ENCODE measurements around the gene UBE4B.
"Not testable (repeated sequence)": the region's sequence is repeated elsewhere in the genome, so short reads cannot be mapped to it uniquely, and the experiment has no call there.

UBE4B gene

DNA sequence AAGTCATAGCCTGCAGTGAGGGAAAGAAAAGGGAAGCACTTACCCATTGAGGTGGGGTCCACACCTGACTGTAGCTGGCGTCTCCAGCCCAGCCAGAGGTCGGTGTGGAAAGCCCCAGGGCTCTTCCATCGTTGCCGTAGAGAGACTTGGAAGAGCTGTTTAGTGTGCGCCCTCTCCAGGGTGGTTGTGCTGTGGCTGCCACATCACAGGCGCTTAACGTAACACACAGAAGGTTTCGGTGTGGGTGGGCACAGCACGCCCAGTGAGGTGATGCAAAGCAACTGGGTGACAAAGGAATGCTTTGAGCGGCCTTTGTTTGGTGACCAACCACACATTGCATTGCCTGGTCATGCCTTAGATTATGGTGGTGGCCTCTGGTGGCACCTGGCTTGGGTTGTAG lies 140.8 kb downstream of the UBE4B start:
- DNase-seq (peak; percentile 20), ATAC-seq (peak; percentile 15)

DNA sequence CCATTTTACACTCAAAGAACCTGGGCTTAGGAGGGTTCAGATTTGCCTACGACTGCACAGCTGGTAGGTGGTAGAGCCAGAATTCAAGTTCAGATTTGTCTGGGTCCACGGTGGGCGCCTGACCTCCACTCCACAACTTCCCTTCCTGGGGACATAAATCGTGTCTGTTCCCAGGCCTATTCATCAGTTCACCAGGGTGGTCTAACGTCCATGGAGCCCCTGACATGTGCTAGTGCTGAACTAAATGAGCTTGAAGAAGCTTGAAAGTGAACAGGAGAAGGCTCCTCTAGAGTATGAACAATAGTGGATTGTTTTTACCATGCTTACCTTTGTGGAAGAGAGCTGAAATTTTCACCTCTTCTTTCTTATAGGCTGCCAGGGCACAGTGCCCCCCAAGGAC lies 145.1 kb downstream of the UBE4B start:
- ATAC-seq: no peak

DNA sequence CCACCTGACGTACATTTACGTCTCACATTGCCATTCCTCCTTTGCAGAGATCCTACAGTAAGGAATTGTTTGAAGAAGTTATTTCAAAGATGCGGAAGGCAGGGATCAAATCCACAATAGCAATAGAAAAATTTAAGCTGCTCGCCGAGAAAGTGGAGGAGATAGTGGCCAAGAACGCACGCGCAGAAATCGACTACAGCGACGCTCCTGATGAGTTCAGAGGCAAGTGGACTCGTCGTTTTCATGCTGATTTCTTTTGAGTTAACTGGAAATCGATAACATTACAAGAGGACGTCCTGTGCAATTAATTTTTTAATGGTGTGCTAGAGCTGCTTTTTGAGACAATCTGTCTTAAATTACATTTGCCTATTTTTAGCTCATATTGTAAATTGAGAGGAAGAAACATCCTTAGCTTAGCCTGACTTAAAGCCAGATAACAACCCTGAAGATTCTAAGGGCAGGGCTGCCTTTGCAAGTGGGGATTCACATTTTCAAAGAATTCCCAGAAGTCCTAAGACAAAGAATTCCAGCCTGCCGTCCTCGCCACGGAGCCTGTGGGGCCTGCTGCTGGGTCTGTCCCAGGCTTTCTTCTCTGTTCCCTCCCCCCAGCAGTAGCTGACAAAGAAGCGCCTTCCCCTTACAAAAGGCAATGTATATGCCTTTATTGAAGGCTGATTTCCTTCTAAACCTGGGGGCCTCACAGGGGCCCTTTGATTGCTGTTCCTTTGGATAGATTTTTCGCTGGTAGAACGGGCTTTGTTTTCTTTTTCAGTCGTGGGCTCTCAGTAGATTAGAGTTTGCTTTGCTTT lies 146.0 kb downstream of the UBE4B start:
- DNase-seq (no peak), ATAC-seq (no peak)

More for the DNA sequence above, 145.1 kb downstream of the UBE4B start:
- no peak for DNase-seq

DNA sequence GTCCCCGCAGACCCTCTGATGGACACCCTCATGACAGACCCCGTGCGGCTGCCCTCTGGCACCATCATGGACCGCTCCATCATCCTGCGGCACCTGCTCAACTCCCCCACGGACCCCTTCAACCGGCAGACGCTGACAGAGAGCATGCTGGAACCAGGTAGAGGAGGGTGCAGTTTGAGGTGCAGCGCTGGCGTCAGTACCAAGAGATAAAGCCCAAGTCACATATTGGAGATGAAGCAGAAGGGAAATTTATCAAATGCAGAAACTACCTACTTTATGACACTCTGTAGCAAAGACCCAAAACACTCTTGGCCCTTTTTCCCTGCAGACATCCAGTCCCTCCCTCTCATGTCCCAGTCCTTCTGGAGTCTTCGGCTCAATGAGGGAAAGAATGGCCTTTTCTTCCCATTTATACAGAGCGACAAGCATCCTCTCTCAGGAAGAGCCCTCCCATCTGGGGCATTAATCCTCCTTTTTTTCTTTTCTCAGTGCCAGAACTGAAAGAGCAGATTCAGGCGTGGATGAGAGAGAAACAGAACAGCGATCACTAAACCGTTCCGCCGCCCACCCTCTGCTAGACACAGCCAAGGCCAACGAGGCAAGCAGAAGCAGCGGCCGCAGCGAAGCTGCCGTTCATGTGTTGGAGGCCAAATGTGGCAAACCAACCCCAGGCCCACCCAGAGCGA lies 146.8 kb downstream of the UBE4B start:
- no peak for DNase-seq
- no peak for ATAC-seq

DNA sequence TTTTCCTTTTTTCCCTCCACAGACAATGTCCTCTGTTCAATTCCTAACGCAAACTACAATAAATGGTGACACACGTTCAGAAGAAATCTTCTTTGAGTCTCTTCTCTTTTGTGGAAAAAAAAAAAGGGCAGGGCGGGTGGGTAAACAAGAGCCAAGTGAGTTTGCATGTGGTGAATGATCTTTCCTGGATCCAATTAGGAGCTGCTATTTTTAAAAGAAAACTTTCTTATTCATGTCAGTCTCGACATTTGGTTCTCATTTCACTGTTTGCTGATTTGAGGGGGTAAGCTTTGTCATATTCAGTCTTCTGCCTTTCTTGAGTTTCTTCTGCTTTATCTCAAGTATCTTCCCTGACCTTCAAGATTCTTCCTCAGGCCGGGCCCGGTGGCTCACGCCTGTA lies 148.4 kb downstream of the UBE4B start:
- no peak for ATAC-seq
- no peak for DNase-seq

DNA sequence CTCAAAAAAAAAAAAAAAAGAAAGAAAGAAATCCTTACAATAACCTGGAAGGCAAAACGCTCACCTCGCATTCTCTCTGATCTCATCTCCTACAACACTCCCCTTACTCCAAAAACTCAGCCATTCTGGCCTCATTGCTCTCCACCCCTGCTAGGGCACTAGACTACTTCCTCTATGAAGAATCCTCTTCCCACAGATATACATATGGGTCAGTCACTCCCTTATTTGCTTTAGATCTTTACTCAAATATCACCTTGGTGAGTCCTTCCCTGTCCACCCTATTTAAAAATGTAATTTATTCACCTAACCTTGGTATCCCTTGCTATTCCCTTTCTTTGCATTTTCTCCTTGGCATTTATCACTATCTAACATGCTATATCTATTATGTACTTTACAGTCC lies 153.0 kb downstream of the UBE4B start:
- DNase-seq (no peak), ATAC-seq (no peak)

DNA sequence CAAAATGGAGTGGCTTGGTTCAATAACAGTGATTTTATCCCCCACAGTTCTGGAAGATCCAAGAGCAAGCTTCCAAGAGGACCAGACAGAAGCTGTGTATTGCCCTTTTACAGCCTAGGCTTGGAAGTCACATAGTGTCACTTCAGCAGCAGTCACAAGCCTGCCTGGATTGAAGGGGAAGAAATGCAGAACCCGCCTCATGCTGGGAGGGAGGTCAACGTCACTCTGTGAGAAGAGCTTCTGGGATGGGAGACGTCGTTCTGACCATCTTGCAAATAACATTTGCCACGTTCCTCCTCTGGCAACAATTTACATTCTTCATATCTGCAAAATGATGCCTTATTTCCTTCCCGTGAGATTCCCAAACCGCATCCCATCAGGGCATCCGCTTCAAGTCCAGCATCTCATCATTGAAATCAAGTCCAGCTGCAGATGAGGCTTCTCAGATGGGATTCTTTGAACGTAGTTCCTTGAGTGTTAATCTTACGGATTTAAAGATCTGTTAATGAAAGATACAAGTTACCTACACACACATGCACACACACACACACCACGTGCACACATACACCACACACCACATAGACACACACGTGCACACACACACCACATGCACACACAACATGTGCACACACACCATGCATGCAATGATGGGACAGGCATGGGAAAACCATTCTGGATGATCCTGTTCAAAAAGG lies 153.7 kb downstream of the UBE4B start:
- ATAC-seq: no peak
- DNase-seq: no peak

DNA sequence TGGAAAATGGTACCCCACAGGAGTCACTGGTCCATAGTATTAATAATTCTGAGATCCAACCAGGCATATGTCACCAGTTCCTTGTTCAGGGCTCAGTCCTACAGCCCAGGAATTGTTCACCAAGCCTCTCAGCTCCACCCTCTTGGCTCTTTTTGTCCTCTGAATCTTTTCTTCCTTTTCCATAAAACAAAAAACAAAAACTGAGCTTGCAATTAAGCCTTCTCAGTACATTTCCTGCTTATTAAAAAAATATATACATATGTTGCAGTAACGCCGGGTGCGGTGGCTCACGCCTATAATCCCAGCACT lies 154.2 kb downstream of the UBE4B start:
- no peak for DNase-seq
- no peak for ATAC-seq

DNA sequence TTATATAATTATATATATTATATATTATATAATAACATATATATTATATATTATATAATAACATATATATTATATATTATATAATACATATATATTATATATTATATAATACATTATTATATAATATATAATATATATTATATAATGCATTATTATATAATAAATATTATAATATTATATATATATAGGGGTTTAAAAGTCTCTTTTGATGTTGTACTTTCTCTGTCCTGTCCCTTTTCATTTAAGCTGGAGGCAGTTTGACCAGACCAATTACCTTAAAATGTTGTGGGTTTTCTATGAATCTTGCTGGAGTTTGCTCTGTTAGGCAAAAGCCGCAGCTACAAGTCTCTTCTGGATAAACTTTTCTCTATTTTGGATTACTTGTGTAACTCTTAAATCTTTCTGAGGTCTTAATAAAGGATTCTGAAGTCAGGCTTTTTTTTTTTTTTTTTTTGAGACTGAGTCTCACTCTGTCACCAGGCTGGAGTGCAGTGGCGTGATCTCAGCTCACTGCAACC lies 155.4 kb downstream of the UBE4B start:
- DNase-seq (no peak), ATAC-seq (no peak)

DNA sequence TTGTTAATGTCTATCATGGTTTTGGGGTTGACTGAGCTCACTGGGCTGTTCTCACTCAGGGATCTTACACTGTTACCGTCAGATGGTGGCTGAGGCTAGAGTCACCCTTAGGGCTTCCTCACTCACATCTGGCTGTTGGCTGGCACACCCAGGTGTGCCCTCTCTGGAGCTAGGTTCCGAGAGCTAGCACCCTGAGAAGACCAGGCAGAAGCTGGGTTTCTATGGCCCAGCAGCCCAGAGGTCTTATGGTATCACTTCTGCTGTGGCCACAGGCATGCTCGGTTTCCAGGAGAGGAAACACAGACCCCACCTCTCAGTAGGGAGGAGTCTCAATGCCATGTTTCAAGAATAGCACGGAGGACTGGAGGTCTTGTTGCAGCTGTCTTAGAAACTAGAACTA lies 156.9 kb downstream of the UBE4B start:
- ATAC-seq (no peak), DNase-seq (no peak)

DNA sequence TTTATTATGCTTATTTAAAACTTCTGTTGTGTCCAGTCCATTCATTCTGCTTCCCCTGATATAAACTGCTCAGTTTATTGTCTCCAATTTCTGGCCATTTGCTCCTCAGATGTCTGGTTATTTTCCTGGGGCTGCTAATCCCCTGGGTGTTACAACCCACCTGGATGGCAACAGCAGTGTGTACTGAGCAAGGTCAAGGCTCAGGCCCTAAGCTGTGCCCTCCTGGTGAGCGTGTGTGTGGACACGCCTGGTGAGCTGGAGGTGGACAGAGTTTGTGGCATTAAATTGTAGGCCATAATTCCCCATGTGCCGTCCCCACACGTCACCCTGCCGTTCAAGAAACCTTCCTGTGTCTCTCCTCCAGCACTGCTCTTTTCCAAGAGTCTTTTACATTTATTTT lies 159.5 kb downstream of the UBE4B start:
- ATAC-seq: no peak
- DNase-seq: no peak

DNA sequence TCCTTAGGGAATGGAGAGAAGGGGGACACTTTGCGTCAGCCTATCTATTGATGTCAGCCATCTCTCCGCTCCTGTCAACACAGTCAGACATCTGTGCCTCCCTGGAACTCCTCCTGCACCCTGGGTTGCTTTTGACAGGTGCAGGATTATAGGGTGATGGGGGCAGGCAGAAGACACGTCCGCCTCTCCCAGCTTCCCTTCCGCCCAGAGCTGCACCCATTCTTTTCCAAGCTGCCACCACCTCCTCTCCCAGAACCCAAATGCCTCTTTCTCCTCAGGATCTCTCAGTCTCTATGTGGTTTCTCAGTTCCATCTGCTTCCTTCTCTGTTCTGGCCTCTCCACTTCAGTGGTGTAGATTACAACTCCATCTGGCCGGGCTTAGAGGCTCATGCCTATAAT lies 160.5 kb downstream of the UBE4B start:
- no peak for ATAC-seq
- DNase-seq: no peak

DNA sequence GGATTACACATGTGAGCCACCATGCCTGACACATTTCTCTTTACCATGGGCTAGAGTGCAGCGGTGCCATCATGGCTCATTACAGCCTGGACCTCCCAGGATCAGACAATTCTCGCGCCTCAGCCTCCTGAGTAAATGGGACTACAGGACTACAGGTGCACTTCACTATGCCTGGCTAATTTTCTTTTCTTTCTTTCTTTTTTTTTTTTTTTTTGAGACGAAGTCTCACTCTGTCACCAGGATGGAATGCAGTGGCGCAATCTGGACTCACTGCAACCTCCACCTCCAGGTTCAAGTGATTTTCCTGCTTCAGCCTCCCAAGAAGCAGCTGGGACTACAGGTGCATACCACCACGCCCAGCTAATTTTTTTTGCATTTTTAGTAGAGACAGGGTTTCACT lies 162.8 kb downstream of the UBE4B start:
- ATAC-seq (no peak), DNase-seq (no peak)

DNA sequence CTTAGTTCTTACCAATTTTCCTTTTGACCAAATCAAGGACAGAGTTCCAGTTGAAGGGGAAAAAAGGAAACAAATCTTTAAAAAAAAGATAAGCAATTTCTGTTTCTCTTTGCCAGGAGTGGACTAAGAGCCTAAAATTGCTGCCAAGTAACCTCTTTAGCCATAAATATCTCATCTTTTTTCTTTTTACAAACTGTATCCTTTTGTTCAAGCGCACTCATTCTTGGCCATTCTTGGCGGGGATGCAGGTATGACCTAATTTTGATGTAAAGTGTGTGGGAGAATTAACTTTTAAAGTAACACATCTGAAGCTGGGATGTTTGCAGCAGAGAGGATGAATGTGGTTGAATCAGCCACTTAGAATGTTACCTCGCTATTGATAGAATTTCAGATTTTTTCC lies 164.2 kb downstream of the UBE4B start:
- ATAC-seq (no peak), DNase-seq (no peak)

DNA sequence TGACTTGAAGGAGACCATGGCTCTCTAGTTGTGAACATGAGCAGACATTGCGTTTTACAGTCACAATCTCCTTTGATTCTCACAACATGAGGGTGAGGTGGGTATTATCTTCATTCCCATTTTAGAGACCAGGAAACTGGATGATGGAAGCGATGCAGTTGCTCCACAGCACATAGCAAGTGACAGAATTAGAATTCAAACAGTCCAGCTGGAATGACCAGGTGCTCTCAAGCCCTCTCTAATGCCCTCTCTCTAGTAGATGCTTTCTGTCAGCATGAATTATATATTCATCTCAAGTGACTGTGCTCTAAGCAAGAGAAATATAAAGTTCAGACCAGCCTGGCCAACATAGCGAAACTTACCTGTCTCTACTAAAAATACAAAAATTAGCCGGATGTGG lies 167.9 kb downstream of the UBE4B start:
- ATAC-seq: no peak
- DNase-seq: no peak

DNA sequence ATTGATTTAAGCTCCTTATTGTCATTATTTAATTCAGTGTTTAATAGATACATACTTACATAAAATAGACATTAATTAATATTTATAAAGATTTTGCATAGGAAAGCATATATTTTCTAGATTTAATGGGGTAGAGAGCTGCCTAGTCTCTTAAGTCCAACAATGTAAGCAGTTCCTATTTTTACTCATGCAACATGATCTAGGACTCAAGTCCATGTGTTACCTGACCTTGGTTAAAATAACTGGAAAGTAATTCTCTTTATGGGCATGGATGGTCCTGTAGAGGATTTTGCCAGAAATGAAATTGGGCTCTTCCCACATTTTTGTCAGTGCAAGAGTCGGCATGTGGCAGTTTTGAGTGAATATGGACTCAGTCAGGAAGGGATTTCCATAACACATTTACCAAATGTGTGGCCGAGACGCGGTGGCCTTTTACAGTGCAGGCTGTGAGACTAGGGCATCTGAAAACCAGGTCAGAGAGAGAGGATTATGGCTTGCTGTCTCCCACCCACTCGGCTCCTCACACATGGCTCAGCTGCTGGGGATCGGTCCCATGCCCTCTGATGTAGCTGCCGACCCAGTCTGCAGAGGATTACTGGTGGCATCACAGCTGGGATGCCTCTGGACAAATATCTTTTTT lies 171.4 kb downstream of the UBE4B start:
- ATAC-seq (no peak), DNase-seq (no peak)

DNA sequence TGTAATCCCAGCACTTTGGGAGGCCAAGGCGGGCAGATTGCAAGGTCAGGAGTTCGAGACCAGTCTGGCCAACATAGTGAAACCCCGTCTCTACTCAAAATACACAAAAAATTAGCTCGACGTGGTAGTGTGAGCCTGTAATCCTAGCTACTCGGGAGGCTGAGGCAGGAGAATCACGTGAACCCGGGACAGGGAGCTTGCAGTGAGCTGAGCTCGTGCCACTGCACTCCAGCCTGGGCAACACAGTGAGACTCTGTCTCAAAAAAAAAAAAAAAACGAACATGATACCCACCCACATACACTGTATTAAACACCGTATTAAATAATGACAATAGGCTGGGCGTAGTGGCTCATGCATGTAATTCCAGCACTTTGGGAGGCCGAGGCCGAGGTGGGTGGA lies 172.4 kb downstream of the UBE4B start:
- DNase-seq, ATAC-seq: not testable (repeated sequence)

DNA sequence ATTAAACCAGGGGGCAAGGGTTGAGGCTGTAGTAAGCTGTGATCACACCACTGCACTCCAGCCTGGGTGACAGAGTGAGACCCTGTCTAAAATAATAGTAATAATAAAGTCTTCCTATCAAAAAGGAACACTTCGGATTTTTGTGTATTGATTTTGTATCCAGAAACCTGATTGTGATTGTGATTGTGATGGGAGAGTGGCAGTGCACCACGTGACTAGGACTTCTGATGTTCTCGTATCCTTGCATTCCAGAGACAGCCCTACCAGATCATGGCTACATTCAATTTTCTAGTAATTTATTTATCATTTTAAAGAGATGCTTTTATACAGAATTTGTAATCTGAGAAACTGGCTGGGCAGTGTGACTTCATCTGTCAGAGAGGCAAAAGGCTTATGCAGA lies 175.1 kb downstream of the UBE4B start:
- DNase-seq (no peak), ATAC-seq (no peak)

DNA sequence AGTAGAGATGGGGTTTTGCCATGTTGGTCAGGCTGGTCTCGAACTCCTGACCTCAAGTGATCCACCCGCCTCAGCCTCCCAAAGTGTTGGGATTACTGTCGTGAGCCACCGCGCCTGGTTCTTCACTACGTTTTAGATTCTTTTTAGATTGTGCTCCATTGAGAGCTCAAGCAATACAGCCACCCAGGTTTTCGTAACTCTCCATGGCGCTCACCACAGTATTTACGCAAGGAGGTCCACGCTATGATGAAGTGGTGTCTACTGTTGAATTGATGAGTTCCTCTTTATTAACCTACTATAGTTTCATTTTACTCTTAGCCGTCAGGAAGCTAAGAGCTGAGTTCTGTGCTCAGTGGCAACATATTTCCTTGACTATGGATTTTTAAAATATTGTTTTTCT lies 175.8 kb downstream of the UBE4B start:
- ATAC-seq (no peak), DNase-seq (no peak)

DNA sequence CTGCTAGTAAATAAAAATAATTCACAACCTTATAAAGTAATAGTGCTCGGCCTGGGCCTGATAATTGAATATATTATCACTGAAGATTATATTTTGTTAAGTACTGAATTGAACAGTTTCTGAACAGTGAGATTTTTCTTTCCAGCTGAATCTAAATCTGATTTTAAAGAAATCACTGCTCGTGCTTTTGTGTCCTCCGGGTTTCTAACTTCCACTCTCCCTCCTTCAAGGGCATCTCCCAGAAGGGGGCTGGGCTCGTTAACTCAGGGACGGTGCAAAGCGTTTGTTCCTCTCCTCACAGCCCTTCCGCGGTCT lies 176.8 kb downstream of the UBE4B start:
- ATAC-seq (peak; percentile 40), DNase-seq (no peak)

DNA sequence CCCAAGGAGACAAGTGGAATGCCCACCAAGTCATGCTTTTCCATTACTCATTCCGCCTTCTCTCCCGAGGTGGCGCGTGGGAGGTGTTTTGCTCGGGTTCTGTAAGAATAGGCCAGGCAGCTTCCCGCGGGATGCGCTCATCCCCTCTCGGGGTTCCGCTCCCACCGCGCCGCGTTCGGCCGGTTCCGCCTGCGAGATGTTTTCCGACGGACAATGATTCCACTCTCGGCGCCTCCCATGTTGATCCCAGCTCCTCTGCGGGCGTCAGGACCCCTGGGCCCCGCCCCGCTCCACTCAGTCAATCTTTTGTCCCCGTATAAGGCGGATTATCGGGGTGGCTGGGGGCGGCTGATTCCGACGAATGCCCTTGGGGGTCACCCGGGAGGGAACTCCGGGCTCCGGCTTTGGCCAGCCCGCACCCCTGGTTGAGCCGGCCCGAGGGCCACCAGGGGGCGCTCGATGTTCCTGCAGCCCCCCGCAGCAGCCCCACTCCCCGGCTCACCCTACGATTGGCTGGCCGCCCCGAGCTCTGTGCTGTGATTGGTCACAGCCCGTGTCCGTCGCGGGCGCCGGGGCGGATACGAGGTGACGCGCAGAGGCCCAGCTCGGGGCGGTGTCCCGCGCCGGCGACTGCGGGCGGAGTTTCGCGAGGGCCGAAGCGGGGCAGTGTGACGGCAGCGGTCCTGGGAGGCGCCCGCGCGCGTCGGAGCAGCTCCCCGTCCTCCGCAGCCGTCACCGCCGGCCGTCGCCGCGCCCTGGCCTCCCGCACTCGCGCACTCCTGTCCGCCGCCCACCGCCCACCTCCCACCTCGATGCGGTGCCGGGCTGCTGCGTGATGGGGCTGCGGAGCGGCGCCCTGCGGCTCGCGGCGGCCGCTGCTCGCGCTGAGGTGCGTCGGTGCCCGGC lies 177.4 kb downstream of the UBE4B start, which contains the start of gene KIF1B:
TSS of gene KIF1B (plus strand) at position 666 of the 906 bp plus-strand sequence. CDS start 21,759 bp downstream, outside the sequence.
- DNase-seq (peak; percentile 98), ATAC-seq (peak; percentile 98)
